Eye (tissue), 1 donor: ENCODE data around the gene AKAP6.

Experiments used
- DNase-seq: peaks from one replicate; pipeline ENCODE4 v3.0.0-alpha.2; 2015

AKAP6 gene

GRCh38 chr14:32491416-32492016 lies 162.4 kb downstream of the AKAP6 start:
- no peak for DNase-seq

GRCh38 chr14:32492457-32492856 lies 163.4 kb downstream of the AKAP6 start:
- DNase-seq = no peak

- DNase-seq = peak; percentile 44
Measured at GRCh38 chr14:32494609-32495434, 165.7 kb downstream of the AKAP6 start.

- DNase-seq = no peak
Measured at GRCh38 chr14:32495435-32495734, 166.3 kb downstream of the AKAP6 start.

- DNase-seq = no peak
Measured at GRCh38 chr14:32497248-32497647, 168.2 kb downstream of the AKAP6 start.

- no peak for DNase-seq
Measured at GRCh38 chr14:32507029-32507984, 178.2 kb downstream of the AKAP6 start.

- no peak for DNase-seq
Measured at GRCh38 chr14:32508281-32508680, 179.2 kb downstream of the AKAP6 start.

- DNase-seq = peak; percentile 41
Measured at GRCh38 chr14:32509632-32510187, 180.6 kb downstream of the AKAP6 start.

- DNase-seq = no peak
Measured at GRCh38 chr14:32510815-32511214, 181.7 kb downstream of the AKAP6 start.

- DNase-seq = no peak
Measured at GRCh38 chr14:32512348-32512747, 183.2 kb downstream of the AKAP6 start.

- DNase-seq = no peak
Measured at GRCh38 chr14:32512813-32513212, 183.7 kb downstream of the AKAP6 start.

GRCh38 chr14:32513571-32514009 lies 184.5 kb downstream of the AKAP6 start:
- peak; percentile 38 for DNase-seq

- DNase-seq = no peak
Measured at GRCh38 chr14:32514236-32514635, 185.1 kb downstream of the AKAP6 start.

GRCh38 chr14:32514681-32515080 lies 185.6 kb downstream of the AKAP6 start:
- DNase-seq = no peak

- DNase-seq = no peak
Measured at GRCh38 chr14:32524609-32525375, 195.7 kb downstream of the AKAP6 start.

- no peak for DNase-seq
Measured at GRCh38 chr14:32525591-32525990, 196.5 kb downstream of the AKAP6 start.

- no peak for DNase-seq
Measured at GRCh38 chr14:32530800-32531199, 201.7 kb downstream of the AKAP6 start.

- no peak for DNase-seq
Measured at GRCh38 chr14:32531942-32532515, 202.9 kb downstream of the AKAP6 start.

- DNase-seq = no peak
Measured at GRCh38 chr14:32534145-32534544, 205.0 kb downstream of the AKAP6 start.

- DNase-seq = no peak
Measured at GRCh38 chr14:32536175-32536574, 207.1 kb downstream of the AKAP6 start.

- no peak for DNase-seq
Measured at GRCh38 chr14:32537166-32537565, 208.1 kb downstream of the AKAP6 start.

- no peak for DNase-seq
Measured at GRCh38 chr14:32542507-32542906, 213.4 kb downstream of the AKAP6 start.
